GM19452 (cell line): ENCODE measurements around the gene FLNC.
A peak's percentile ranks its signal among the peaks of the same experiment; 100 is the strongest.

ENCODE experiments used
- ATAC-seq: cut with Tn5 transposase; IDR thresholded peaks from one replicate; pipeline ENCODE4 v1.9.1; 2021; ENCODE audit not compliant: unreplicated experiment

FLNC gene

DNA sequence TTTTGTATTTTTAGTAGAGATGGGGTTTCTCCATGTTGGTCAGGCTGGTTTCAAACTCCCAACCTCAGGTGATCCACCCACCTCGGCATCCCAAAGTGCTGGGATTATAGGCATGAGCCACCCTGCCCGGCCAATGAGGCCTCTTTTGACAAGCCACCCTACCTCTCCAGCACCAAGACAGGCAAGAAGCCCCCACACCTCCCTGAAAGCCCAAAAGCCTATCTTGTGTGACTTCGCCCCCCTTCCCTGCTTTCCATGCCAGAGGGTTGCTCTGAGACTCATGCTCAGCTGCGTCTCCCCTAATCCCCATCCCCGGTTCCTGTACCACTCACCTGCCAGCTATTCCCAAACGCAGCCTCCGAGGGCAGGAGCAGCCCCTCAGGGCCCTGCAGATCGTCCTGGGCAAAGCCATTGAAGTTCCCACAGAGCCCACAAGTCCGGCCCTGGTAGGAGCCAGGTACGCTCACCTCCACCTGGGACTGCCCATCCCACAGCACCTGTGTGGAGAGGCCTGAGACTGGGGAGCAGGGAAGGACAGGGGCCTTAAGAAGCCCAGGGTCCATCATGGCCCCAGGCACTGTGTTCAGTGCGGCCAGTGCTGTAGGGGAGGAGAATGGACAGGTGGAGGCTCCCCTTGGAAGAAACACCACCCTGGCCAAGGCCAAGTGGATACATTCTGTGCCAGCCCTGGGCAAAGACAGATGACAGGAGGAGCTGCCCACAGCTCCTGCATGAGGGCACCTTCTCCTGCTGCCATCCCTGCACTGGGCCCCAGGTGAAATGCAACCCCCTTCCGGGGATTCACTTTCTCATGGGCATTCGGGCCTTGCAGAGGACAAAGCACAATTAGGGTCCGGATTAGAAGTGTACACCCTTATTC, 48.3 kb downstream of the FLNC start:
- no peak for ATAC-seq

DNA sequence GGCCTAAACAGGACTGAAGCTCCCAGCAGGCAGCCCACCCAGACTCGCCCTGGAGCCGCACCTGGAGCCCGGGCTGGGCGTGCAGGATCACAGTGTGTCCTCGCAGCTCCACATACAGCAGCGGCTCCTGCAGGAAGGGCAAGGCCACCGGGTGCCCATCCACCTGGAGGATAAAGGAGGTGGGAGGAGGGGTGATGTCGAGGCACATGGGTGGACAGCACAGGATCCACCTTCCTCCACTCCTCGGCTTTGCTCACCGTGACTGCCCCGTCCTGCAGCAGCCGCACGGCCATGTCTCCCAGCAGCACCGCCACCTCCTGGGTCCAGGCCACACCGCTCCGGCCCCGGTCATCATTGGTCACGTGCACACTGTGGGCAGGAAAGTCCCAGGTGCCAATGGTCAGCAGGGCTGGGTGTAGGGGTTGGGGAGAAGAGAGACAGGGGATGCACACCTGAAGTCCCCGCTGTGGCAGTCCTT, 49.3 kb downstream of the FLNC start:
- ATAC-seq, result no peak

DNA sequence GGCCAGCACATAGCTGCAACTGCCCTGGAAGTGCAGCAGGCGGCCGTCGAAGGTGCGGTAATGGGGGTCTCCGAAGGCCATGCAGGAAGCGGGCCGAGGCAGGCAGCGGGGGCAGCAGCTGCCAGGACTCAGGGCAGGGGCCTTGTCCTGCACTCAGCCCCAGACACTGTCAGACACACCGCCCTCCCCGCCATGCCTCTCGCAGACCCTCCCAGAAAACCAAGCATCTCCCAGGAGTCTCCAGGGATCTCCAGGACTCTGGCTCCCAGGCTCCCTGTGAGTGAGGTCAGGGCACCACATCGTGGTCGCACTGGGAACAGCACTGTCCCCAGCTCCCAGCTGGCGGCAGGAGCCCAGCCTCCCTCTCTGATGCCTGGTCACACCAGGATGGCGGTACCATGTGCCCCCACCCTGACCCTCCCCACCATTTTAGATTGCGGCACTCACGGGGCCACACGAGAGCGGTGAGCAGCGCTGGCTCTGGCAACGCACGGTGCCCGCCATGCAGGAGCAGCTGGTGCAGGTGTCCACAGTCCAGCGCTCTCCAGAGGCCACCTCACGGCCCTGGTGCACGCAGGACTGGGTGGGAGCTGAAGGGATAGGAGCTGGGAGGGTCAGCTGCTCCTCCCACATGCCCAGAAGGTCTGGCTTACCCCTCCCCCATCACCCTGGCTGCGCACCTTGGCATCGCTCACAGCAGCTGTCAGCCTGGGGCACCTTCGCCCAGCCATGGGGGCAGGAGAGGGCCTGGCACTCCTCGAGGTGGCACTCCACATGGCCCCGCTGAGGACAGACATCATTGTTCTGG, 49.9 kb downstream of the FLNC start:
- ATAC-seq, result no peak

DNA sequence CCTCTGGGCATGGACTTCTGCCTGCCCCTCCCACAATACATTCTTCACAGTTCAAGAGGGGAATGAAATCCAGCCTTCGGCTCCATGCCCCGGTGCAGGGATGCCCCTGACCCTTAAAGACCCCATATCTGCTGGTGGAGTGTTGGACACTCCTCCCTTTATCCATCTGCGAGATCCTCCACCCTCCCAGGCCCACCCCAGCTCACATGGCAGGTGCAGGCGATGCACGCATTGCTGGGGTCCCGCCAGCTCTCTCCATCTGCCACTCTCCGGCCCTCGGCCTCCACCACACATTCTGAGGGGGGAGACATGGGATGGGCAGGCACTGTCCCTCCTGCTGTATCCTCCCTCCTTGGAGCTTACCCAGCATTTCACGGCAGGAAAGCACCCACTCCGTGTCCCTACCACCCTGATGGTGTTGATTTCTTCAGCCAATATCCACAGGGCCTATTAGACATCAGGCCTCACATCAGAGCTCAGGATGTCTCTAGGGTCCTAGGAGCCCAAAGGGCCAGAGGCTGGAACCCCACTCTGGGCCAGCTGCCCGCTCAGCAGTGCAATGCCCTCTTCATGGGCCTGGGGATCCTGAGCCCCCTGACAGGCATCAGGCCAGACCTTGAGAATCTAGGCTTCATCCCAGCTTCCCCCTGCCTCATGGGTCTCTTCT, 50.7 kb downstream of the FLNC start:
- no peak for ATAC-seq

DNA sequence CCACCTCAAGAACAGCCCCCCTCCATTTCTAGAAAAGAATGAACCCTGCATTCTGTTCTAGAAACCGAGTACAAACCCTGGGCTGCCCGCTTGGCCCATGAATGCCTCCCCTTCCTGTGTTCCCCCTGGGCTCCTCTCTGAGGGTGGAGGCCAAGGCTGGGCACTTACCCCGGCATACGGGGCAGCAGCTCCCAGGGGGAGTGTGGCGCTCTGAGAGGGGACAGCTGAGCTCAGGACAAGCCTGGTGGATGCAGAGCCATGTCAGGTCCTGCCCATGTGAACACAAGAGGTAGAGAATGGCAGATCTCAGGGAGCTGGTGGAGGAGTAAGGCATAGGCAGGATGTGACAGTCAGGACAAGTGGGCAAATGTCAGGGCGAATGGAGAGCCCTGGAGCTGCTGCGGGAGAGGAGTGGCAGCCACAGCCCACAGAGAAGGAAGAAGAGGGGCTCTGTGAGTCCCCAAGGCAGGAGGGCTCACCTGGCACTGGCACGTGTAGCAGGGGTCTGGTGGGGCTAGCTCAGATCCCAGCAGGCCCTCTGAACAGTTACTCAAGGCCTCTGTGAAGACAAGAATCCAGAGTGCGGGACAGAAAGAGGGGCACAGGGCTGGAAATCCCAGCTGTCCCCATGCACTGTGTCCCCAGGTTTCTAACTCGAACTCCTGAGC, 51.4 kb downstream of the FLNC start:
- no peak for ATAC-seq

DNA sequence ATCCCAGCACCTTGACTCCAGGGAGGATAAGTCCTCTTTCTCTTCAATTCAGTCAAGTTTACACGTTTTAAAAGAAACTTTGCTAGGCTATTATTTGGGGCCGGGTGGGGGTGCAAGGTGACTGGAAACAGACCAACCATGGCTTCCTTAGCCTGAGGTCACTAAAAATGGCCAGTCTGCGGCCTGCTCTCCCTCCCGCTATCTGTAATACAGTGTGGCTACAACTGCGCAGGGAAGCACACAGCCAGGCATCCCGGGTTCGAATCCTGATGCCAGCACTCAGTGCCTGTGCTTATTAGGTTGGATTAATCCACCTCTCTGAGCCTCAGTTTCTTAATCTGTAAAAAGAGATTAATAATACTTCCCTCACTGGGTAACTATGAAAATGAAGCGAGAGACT, 51.9 kb downstream of the FLNC start:
- no peak for ATAC-seq

DNA sequence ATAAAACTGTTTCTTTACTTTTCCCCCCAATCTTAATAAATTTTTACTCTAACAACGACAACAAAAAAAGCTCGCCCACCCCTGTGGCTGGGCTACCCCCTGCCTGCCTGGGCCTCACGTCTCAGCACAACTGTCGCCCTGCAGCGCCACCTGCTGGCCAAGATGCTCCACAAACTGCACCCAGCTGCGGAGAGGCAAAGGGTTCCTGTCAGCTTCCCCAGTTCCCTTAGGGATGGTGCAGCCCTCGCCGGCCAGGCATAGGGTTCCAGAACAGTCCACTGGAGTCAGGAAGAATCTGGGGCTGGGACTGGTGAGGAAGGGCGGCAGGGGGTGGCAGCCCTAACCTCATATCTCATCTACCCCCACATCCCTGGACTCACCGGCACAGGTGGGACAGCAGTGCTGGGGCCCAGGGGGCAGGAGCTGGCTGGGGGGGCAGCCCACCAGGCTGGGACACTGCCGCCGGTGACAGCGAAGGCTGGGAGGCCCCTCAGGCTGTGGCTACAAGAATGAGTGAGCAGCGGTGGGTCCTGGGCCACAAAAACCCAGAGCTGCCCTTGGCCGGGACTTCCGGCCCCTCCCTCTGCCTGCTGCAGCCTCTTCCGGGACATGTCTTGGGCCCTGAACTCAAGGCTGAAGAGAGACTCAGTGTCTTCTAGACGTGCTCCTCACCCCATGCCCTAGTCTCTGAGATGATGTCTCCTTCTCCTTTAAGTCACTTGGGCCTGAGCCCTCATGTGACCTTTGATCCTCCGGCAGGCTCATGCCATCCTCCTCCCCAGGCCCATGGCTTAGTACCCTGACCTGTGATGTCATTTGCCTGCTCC, 53.6 kb downstream of the FLNC start:
- ATAC-seq, result peak; percentile 65

DNA sequence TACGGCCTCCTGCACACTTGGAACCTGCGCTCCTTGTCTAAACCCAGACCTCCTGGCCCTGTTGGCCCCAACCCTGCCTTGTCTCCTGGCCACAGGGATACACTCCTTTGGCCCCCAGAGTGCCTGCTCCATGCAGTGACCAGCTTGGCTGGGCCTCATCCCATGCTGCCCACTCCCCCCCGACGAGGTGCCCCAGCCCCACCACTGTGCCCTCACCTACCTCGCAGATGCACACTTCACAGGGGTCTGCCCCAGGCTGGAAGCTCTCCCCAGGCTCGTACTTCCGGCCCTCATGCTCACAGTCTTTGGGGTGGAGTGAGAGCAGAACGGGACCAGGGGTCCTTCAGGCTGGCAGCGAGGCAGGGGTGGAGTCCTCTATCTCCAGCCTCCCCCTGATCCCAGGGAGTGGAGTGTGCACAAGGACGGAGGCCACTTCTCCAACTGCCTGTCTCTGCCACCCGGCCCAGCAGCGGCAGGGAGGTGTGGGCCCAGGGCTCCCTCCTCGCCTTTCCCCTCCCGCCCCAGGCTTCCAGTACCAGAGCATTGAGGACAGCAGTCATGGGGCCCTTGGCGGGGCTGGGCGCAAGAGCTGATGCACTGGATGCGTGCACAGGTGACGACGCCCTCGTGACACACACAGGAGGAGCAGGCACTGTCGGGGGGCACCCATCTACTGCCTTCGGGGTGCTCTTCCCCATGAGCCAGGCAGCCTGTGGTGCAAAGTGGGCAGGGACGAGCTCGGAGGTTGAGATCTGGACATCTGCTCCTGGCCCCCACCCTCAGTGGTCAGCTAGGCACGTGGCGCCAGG, 54.6 kb downstream of the FLNC start:
- ATAC-seq, result no peak

DNA sequence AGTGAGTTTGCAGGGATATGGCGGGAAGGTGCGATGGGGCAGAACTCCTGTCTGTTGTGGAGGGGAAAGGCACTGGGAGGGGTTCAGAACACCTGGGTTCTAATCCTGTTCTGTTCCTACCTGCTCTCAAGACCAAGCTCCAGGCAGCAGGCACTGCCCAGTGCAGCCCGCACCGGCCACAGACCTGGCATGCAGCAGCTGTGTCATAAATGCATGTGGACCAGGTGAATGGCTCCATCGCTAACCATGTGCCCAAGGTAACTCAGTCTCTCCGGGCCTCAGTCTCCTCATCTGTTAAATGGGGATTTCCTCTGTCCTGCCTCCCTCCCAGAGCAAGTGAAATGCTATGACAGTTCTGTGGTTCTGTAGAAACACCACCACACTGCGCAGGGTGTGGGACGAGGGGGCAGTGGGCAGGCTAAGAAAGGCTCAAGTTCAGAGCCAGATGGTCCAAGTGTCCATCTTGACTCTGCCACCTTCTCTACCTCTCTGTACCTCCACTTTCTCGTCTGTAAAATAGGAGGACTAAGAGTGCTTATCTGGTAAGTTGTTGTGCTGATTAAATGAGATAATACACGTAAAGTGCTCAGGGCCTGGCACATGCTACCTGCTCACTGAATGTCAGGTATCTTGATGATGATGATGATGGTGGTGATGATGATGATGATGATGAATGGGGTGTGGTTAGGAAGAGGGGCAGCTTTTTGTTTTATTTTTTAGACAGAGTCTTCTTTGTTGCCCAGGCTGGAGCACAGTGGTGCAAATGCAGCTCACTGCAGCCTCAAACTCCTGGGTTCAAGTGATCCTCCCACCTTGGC, 55.4 kb downstream of the FLNC start:
- no peak for ATAC-seq

DNA sequence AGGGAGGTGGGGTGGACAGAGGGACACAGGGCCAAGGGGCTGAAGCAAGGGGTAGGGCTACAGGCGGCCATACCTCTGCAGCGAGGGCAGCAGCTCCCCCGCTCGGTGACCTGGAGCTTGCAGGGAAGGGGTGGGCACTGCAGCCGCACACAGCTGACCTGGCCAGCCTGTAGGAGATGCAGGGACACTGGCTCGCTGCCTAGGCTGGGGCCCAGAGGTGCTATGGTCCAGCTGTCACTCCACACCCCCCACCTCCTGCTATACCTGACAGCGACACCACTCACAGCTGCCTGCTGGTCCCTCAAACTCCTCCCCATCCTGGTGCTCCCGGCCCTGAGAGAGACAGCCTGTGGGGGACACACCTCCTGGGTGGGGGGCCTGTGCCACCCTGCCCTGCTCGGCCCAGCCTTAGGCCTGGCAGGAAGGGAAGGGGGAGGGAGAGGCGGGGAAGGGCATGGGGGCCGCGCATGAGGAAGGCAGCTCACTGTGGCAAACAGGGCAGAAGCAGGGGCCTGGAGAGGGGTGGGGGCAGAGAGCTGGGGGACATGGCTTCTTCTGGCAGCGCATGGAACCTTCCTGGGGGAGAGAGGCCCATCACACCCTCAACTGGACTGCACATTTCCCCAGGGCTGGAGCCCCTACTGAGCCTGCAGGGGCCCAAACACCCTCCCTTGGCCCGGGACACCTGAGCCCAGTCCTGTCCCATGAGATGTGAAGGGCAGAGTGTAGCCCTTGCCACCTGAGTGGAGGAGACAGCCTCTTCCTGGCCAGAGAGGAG, 56.4 kb downstream of the FLNC start:
- no peak for ATAC-seq

DNA sequence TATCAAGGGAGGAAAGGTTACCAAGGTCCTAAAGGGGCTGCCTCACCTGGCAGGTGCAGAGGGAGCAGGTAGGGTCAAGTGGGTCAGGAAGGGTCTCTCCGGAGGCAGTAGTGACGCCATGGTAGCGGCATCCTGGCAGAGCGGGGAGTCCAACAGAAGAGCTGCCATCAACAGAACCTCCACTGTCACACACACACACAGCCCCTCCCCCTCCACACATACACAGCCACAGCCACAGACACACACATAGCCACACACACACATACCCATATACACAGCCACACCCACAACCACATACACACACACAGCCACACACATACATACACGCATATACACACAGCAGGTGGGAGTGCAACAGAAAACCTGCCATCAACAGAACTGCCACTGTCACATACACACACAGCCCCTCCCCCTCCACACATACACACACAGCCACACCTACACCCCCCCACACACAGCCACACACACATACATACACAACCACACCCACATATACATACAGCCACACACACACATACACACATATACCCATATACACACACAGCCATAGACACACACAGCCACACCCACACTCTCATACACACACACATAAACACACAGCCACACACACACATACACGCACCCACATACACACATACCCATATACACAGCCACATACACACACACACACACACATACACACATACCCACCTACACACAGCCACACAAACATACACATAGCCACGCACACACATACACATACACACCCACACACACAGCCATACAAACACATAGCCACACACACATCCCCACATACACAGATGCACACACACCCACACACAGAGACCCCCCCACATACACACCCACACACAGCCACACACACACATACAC, 57.2 kb downstream of the FLNC start:
- no peak for ATAC-seq

DNA sequence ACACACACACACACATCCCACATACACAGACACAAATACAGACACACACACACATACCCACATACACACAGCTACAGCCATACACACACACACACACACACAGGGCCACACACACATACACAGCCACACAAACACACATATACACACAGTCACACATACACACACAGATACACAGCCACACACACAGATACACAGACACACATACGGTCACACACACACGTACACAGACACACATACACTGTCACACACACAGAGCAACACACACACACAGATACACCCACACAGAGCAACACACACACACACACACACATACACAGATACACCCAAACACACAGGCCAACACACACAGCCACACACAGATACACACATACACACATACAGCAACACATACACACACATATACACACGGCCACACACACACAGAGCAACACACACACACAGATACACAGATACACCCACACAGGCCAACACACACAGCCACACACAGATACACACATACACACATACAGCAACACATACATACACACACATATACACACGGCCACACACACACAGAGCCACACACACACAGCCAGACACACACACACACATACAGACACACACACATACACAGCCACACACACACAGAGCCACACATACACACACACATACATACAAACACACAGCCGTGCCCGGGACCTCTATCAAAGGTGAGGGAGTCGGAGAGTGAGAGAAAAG, 58.0 kb downstream of the FLNC start:
- ATAC-seq, result no peak

DNA sequence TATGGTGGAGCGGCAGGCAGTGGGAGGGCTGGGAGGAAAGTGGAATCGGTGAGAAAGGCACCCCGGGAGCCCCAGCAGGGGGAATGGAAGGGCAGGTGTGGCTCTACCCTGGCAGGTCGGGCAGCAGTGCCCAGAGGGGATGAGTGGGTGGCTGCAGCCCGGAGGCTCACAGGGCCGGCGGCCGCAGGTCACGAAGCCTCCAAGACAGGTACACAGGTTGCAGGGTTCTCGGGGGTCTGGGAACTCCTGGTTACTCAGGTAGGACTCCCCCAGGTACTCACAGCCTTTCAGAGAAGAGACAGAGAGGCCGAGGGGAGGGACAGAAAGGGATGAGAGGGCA, 58.5 kb downstream of the FLNC start:
- no peak for ATAC-seq

DNA sequence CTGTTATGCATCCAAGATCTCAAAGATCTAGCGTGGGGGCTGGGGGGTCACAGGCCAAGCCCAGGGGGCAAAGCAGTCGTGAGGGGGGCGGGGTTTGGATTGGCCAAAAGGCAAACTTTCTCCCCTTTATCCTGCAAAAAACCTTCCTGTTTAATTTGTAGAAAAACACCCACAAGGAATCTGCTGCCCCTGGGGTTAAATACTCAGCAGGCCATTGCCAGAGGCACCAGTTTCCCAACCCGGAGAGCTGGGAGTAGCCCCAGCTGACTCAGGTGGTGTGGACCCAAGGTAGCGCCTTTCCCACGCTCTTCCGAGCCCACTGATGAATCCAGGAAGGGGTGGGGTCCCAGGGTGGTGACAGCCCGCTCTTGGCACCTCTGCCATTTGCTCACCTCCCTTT, 58.9 kb downstream of the FLNC start:
- ATAC-seq, result no peak

DNA sequence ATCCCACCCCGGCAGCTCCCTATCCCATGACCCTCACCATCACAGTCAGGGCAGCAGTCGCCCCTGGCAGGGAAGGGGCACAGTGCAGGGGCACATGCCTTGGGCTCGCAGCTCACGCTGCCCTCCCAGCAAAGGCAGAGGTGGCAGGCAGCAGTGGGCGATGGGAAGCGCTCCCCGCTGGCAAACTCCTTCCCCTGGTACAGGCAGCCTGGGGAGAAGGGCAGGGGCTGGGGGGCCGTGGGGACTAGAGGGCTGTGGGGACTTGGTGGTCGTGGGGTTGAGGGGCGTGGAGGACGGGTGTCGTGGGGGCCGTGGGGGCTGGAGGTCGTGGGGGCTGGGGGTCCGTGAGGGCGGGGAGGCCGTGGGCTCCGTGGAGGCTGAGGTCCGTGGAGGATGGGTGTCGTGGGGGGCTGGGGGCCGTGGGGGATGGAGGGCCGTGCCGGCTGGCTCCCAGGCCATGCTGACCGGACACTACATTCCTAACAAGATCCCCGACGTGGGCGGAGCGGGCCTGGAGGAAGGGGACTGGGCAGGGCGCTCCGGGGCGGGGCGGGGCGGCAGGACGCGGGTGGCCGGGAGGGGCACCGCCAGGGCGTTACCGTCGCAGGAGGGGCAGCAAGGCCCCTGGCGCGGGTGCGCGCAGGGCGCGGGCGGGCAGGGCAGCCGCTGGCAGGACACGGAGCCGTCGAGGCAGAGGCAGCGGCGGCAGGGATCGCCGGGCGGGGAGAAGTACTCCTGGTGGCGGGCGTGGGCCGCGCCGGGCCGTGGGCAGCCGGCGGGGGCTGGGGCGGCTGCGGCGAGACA, 60.3 kb downstream of the FLNC start:
- ATAC-seq, result no peak
